ENCODE measurements around the gene ZNF280B. TPM values are rescaled to one million over a fixed set of nuclear protein-coding genes. Genes with fewer than 3 reads are reported as not detected.

The ZNF280B gene
- total and polyA plus RNA-seq, 10 of the 15 experiments (the other 5 are each of a cell fraction or from before 2014, with no cell fraction given) = 0.28 to 2.2 (median 1.1) TPM

GRCh38 chr22:22552630-22553029, 44.1 kb upstream of the ZNF280B start:
- H4K20me1 ChIP-seq (ENCODE audit: control insufficient read depth, insufficient read depth) = no peaks in the 10 kb centered on the region
- SMC1A ChIA-PET (ENCODE audit: uncharacterized antibody, unreplicated experiment) = interaction anchor here (1.0 to 1.8 kb wide), 3 partner anchors 30 to 89 kb away, joined by 3 to 6 read pairs (median 5); partner anchors contain the start of gene ZNF280B
- no peak overlapping the region for H3K4me3 ChIP-seq
- H2AFZ ChIP-seq (ENCODE audit: control insufficient read depth, low read depth, low read length) = no peak overlapping the region
- RAD21 ChIA-PET (ENCODE audit: unreplicated experiment) = interaction anchor here (0.7 to 1.1 kb wide), 5 partner anchors 9 to 143 kb away, joined by 3 to 7 read pairs (median 3); partner anchors contain the start of gene ZNF280B
- POLR2A ChIA-PET = no interaction called here
- WGBS (ENCODE audit: insufficient coverage, insufficient replicate concordance, low lambda C conversion rate, missing lambda C conversion rate) = 43% methylated on average over 4 of the region's 4 CpGs
- no peaks in the 10 kb centered on the region for H3K9me3 ChIP-seq (replicated peaks; ENCODE audit: control insufficient read depth, insufficient read depth, low read length)
- ATAC-seq = peak; percentile 33
- H3K27me3 ChIP-seq (replicated peaks in 1 of 2; ENCODE audit: control insufficient read depth in 2 of 2, insufficient read depth in 2 of 2, low read length in 1 of 2) = no peaks in the 10 kb centered on the region
- BruUV-seq (replicated peaks) = no TSS peak
- in situ Hi-C loops (cut with MboI) (no loop called here), intact Hi-C loops (cut with micrococcal nuclease; ENCODE audit: unreplicated experiment) (loop anchor here (10.0 kb wide), 1 partner anchor 128 kb away; no protein-coding TSS in a partner anchor)
- no peak overlapping the region for H3K27ac ChIP-seq (ENCODE audit: control insufficient read depth, insufficient read depth)
- H3K36me3 ChIP-seq (ENCODE audit: control insufficient read depth in 2 of 2, insufficient read depth in 2 of 2, low read length in 1 of 2) = no peaks in the 10 kb centered on the region
- no peak for DNase-seq (ENCODE audit: low read depth, low spot score)
- peak; percentile 52 for FAIRE-seq
- H3K4me2 ChIP-seq (ENCODE audit: control insufficient read depth, insufficient read depth) = no peak overlapping the region
- no peak overlapping the region for H3K9ac ChIP-seq (ENCODE audit: control insufficient read depth, insufficient read depth, low read length)
- TF ChIP-seq MYB (IDR thresholded peaks at IDR 0.05; ENCODE audit: borderline replicate concordance, low read depth, low read length) (no peak), RELB (IDR thresholded peaks at IDR 0.05; ENCODE audit: low read depth) (no peak), SRF (IDR thresholded peaks at IDR 0.05; ENCODE audit: low read depth in 2 of 2, low read length in 2 of 2) (no peak), SMC3 (IDR thresholded peaks at IDR 0.05; ENCODE audit: borderline replicate concordance, low read length) (peak; percentile 32; the same call in 1 of the 2 replicates), RAD21 (IDR thresholded peaks at IDR 0.05; ENCODE audit: insufficient read depth, low read depth, low read length) (peak; percentile 44), RUNX3 (IDR thresholded peaks at IDR 0.05; ENCODE audit: low read length) (peak; percentile 18; the same call in 1 of the 2 replicates), ZNF24 (IDR thresholded peaks at IDR 0.05) (no peak)
- TF ChIP-seq, protein P1, sequence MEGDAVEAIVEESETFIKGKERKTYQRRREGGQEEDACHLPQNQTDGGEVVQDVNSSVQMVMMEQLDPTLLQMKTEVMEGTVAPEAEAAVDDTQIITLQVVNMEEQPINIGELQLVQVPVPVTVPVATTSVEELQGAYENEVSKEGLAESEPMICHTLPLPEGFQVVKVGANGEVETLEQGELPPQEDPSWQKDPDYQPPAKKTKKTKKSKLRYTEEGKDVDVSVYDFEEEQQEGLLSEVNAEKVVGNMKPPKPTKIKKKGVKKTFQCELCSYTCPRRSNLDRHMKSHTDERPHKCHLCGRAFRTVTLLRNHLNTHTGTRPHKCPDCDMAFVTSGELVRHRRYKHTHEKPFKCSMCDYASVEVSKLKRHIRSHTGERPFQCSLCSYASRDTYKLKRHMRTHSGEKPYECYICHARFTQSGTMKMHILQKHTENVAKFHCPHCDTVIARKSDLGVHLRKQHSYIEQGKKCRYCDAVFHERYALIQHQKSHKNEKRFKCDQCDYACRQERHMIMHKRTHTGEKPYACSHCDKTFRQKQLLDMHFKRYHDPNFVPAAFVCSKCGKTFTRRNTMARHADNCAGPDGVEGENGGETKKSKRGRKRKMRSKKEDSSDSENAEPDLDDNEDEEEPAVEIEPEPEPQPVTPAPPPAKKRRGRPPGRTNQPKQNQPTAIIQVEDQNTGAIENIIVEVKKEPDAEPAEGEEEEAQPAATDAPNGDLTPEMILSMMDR (IDR thresholded peaks at IDR 0.05 in 2 of 3, conservative IDR thresholded peaks at IDR 0.05 in 1 of 3; ENCODE audit: control insufficient read depth in 2 of 3, extremely low read depth in 1 of 3, insufficient read depth in 1 of 3, low read depth in 3 of 3, low read length in 3 of 3) = peak in 2 of 3 experiments; percentile 26 to 33; a peak in 3 of 6 replicates
- H3K4me1 ChIP-seq (ENCODE audit: control insufficient read depth, insufficient read depth, low read length) = 0 out of 2 replicates have a peak, but pooled peaks cover 4% of the 10 kb centered on the region
- no peaks in the 10 kb centered on the region for H3K79me2 ChIP-seq (ENCODE audit: control insufficient read depth, insufficient read depth, low read length)
- CTCF ChIA-PET = interaction anchor here (0.7 to 3.5 kb wide), 4 partner anchors 32 to 122 kb away, joined by 3 to 21 read pairs (median 4); partner anchors contain the start of gene ZNF280A

Data from GM12878 (cell line).